C4-2B (cell line): ENCODE data around the gene GPATCH11.

Source experiments
- H3K27ac ChIP-seq: fragments of 450-650 bp; 2 replicates; pipeline ENCODE4 v1.5.1; 2017
- ZFX ChIP-seq: fragments of 450-650 bp; IDR thresholded peaks from 2 replicates; pipeline ENCODE4 v1.6.1; 2017
- TF ChIP-seq, protein P1 (sequence below): fragments of 450-650 bp; conservative IDR thresholded peaks from 2 replicates; pipeline ENCODE4 v1.5.1; 2017; ENCODE audit warnings: mild to moderate bottlenecking

Gene GPATCH11

GRCh38 chr2:37104178-37104577 lies 19.9 kb downstream of the GPATCH11 start:
- no peak overlapping the region for H3K27ac ChIP-seq

GRCh38 chr2:37105150-37105549 lies 20.8 kb downstream of the GPATCH11 start:
- TF ChIP-seq ZFX, result no peak
- TF ChIP-seq, protein P1, sequence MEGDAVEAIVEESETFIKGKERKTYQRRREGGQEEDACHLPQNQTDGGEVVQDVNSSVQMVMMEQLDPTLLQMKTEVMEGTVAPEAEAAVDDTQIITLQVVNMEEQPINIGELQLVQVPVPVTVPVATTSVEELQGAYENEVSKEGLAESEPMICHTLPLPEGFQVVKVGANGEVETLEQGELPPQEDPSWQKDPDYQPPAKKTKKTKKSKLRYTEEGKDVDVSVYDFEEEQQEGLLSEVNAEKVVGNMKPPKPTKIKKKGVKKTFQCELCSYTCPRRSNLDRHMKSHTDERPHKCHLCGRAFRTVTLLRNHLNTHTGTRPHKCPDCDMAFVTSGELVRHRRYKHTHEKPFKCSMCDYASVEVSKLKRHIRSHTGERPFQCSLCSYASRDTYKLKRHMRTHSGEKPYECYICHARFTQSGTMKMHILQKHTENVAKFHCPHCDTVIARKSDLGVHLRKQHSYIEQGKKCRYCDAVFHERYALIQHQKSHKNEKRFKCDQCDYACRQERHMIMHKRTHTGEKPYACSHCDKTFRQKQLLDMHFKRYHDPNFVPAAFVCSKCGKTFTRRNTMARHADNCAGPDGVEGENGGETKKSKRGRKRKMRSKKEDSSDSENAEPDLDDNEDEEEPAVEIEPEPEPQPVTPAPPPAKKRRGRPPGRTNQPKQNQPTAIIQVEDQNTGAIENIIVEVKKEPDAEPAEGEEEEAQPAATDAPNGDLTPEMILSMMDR, result no peak
- H3K27ac ChIP-seq, result no peak overlapping the region

More at GRCh38 chr2:37104178-37104577, 19.9 kb downstream of the GPATCH11 start:
- no peak for TF ChIP-seq ZFX
- TF ChIP-seq, protein P1, result no peak

GRCh38 chr2:37109523-37109922 lies 25.2 kb downstream of the GPATCH11 start:
- no peak overlapping the region for H3K27ac ChIP-seq
- no peak for TF ChIP-seq ZFX
- TF ChIP-seq, protein P1, result no peak

GRCh38 chr2:37110306-37111212 lies 26.2 kb downstream of the GPATCH11 start:
- H3K27ac ChIP-seq, result no peak overlapping the region
- TF ChIP-seq, protein P1, result no peak
- TF ChIP-seq ZFX, result no peak

DNA sequence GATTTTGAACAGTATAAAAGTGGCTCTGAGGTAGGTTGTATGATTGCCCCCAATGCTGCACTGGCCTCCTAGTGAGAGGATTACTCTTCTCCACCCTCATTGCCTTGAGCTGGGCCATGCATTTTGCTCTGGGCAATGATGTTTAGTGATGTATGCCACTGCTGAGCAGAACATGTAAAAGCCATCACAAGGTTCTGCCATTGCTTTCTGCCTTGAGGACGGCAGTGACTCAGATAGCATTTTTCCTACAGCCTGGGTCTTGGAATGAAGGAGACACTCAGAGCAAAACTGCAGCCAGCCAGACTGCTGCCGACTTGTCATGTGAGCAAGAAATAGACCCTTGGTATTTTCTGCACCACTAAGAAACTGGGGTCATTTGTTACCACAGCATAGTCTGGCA lies 27.6 kb downstream of the GPATCH11 start:
- H3K27ac ChIP-seq, result no peak overlapping the region
- TF ChIP-seq ZFX, result no peak
- TF ChIP-seq, protein P1, result no peak

DNA sequence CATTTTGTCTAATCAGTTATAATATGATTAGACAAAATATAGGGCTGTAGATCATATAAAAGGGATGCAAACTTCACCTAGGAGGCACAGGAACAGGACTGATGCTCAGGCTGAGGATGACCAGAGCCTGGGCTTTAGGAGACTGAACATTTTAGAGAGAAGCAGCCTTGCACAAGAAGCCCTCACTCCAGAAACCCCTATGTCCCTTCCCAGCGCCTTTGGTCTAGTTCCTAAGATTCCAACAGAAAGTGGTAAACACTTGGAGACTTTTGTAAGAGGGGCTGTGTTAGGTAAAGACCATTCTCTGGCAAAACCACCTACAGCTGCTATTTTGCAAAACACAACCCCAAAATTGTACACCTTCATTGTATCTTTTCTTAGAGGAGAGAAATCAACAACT lies 33.2 kb downstream of the GPATCH11 start:
- no peak for TF ChIP-seq ZFX
- TF ChIP-seq, protein P1, result no peak

DNA sequence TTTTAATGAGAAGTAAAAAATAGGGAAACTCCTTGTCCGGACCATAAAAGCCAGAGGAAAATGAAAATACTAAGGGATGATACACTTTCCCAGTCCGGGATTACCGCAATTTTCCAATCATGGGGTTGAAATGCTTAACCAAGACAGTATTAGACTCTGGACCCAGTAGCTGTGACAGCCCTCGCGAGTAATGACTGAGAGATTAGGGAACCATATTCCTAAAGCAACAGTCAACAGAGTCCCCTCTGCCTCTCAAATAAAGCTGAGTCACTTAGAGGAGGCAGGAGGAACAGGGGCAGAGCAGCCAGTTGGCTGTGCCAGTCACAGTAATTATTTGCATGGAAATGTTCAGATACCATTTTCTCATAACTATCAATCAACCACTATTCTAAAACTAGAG lies 34.8 kb downstream of the GPATCH11 start:
- no peak for TF ChIP-seq ZFX
- TF ChIP-seq, protein P1, result no peak
- H3K27ac ChIP-seq, result no peak overlapping the region

More for the DNA sequence above, 33.2 kb downstream of the GPATCH11 start:
- H3K27ac ChIP-seq, result no peak overlapping the region
